A549 (cell line): ENCODE data around the gene SEC24A. TPM values are rescaled to one million over a fixed set of nuclear protein-coding genes. Genes with fewer than 3 reads are reported as not detected.

ENCODE experiments used
- ATAC-seq, 2 experiments: fragments of 200-7000 bp in 1 of 2; fragments of >200 bp in 1 of 2; cut with Nextera tagmentation in 1 of 2; cut with Tn5 transposase in 1 of 2; 3 replicates each; pipeline versions ENCODE4 v1.8.0 to v1.9.1; 2018 to 2020; ENCODE audit warnings: mild to moderate bottlenecking in 1 of 2, moderate library complexity in 1 of 2
- CTCF ChIA-PET: fragments of 300-600 bp; sonication (Branson Sonifier 250); formaldehyde crosslinking; extraction: SDS; loops from one replicate; lab custom pipeline; 2021; ENCODE audit warnings: antibody characterized with exemption, inconsistent platforms; lab: Yijun Ruan, JAX
- POLR2A ChIA-PET: fragments of 350-600 bp; formaldehyde crosslinking; extraction: SDS; loops from one replicate; lab custom pipeline; 2021; ENCODE audit warnings: antibody characterized with exemption, inconsistent platforms; lab: Yijun Ruan, JAX
- DNase-seq, 2 experiments: peaks; one replicate each; pipeline versions ENCODE4 v3.0.0 to v3.0.0-alpha.2; 2011 to 2016; ENCODE audit warnings: low read depth in 1 of 2, low spot score in 1 of 2
- FAIRE-seq: peaks from 2 replicates; lab custom pipeline; 2011; peaks lifted over from hg19 to GRCh38; lab: Jason Lieb, UNC
- H3K27ac ChIP-seq, 2 experiments: fragments of >200 bp; sonication (Bioruptor Twin); formaldehyde crosslinking; 3 replicates each; pipeline ENCODE4 v1.5.1; 2016 to 2017
- H3K4me1 ChIP-seq: fragments of >200 bp; sonication (Bioruptor Twin); formaldehyde crosslinking; 3 replicates; pipeline ENCODE4 v1.6.1; 2016
- H3K4me2 ChIP-seq: fragments of >200 bp; sonication (Bioruptor Twin); formaldehyde crosslinking; 3 replicates; pipeline ENCODE4 v1.6.1; 2016
- H3K4me3 ChIP-seq: fragments of >200 bp; sonication (Bioruptor Twin); formaldehyde crosslinking; 3 replicates; pipeline ENCODE4 v1.5.1; 2016
- H3K9me3 ChIP-seq: fragments of >200 bp; sonication (Bioruptor Twin); formaldehyde crosslinking; 3 replicates; pipeline ENCODE4 v1.6.1; 2016
- BHLHE40 ChIP-seq: IDR thresholded peaks from 2 replicates; pipeline ENCODE4 v1.6.1; 2012; ENCODE audit warnings: low read depth, low read length, inconsistent platforms
- CBX2 ChIP-seq: fragments of 200-600 bp; sonication (generic); IDR thresholded peaks from 2 replicates; pipeline ENCODE4 v1.6.1; 2016; ENCODE audit warnings: low read depth, mild to moderate bottlenecking, borderline replicate concordance
- CBX8 ChIP-seq: fragments of 200-600 bp; sonication (generic); IDR thresholded peaks from 2 replicates; pipeline ENCODE4 v1.6.1; 2016
- CTCF ChIP-seq: fragments of >200 bp; sonication (Bioruptor Twin); formaldehyde crosslinking; IDR thresholded peaks from 3 replicates; pipeline ENCODE4 v1.5.1; 2016
- ELK1 ChIP-seq: fragments of 150-350 bp; IDR thresholded peaks from 2 replicates; pipeline ENCODE4 v1.6.1; 2014; ENCODE audit warnings: low read depth, mild to moderate bottlenecking, low read length
- ESRRA ChIP-seq: fragments of 150-350 bp; IDR thresholded peaks from 2 replicates; pipeline ENCODE4 v1.6.1; 2014; ENCODE audit warnings: mild to moderate bottlenecking, low read length, borderline replicate concordance
- FOSB ChIP-seq: fragments of 250-450 bp; sonication (Bioruptor Pico); IDR thresholded peaks from 2 replicates; pipeline ENCODE4 v1.5.0; 2020; ENCODE audit warnings: mild to moderate bottlenecking, moderate library complexity
- FOXS1 ChIP-seq: fragments of 250-450 bp; sonication (Bioruptor Pico); IDR thresholded peaks from 2 replicates; pipeline ENCODE4 v1.5.0; 2020; ENCODE audit warnings: mild to moderate bottlenecking, moderate library complexity
- GATA3 ChIP-seq: IDR thresholded peaks from 2 replicates; pipeline ENCODE4 v1.6.1; 2012; ENCODE audit warnings: borderline replicate concordance
- HDAC2 ChIP-seq: fragments of 200-600 bp; sonication (generic); IDR thresholded peaks from 2 replicates; pipeline ENCODE4 v1.6.1; 2016
- HES2 ChIP-seq: fragments of >200 bp; sonication (Bioruptor Twin); formaldehyde crosslinking; IDR thresholded peaks from 2 replicates; pipeline ENCODE4 v1.6.1; 2016
- HEYL ChIP-seq: fragments of 250-450 bp; sonication (Bioruptor Pico); IDR thresholded peaks from 2 replicates; pipeline ENCODE4 v1.8.0; 2021; ENCODE audit warnings: mild to moderate bottlenecking, moderate library complexity
- HMGXB4 ChIP-seq: fragments of 250-450 bp; sonication (Bioruptor Pico); IDR thresholded peaks from 2 replicates; pipeline ENCODE4 v1.5.0; 2021; ENCODE audit warnings: mild to moderate bottlenecking, moderate library complexity, borderline replicate concordance
- HOXB13 ChIP-seq: fragments of 250-450 bp; sonication (Bioruptor Pico); IDR thresholded peaks from 2 replicates; pipeline ENCODE4 v1.5.0; 2020; ENCODE audit warnings: low read depth, mild to moderate bottlenecking, moderate library complexity
- JUN ChIP-seq, 2 experiments: fragments of >200 bp; sonication (Bioruptor Twin); formaldehyde crosslinking; IDR thresholded peaks; 2 replicates in 1 of 2; 3 replicates in 1 of 2; pipeline ENCODE4 v1.6.1; 2016 to 2017
- MAFK ChIP-seq: fragments of 450-650 bp; IDR thresholded peaks from 2 replicates; pipeline ENCODE4 v1.6.1; 2014; ENCODE audit not compliant: partially characterized antibody
- MAZ ChIP-seq: fragments of 150-350 bp; IDR thresholded peaks from 2 replicates; pipeline ENCODE4 v1.6.1; 2014; ENCODE audit warnings: antibody characterized with exemption, low read depth, low read length, borderline replicate concordance
- NFE2L2 ChIP-seq: fragments of 150-350 bp; conservative IDR thresholded peaks from 2 replicates; pipeline ENCODE4 v1.6.1; 2014; ENCODE audit warnings: low read length
- RARB ChIP-seq: fragments of 250-450 bp; sonication (Bioruptor Pico); IDR thresholded peaks from 2 replicates; pipeline ENCODE4 v1.8.0; 2021; ENCODE audit warnings: mild to moderate bottlenecking, moderate library complexity
- REST ChIP-seq: fragments of 200-600 bp; sonication (generic); IDR thresholded peaks from 2 replicates; pipeline ENCODE4 v1.6.1; 2016; ENCODE audit warnings: antibody characterized with exemption, mild to moderate bottlenecking, moderate library complexity
- RNF2 ChIP-seq: fragments of 200-600 bp; sonication (generic); IDR thresholded peaks from 2 replicates; pipeline ENCODE4 v1.6.1; 2016; ENCODE audit warnings: low read depth, mild to moderate bottlenecking, antibody characterized with exemption, moderate library complexity, borderline replicate concordance
- SMC3 ChIP-seq: fragments of >200 bp; sonication (Bioruptor Twin); formaldehyde crosslinking; IDR thresholded peaks from 3 replicates; pipeline ENCODE4 v1.6.1; 2018; ENCODE audit warnings: inconsistent platforms
- TFCP2L1 ChIP-seq: fragments of 250-450 bp; sonication (Bioruptor Pico); IDR thresholded peaks from 2 replicates; pipeline ENCODE4 v1.5.0; 2021; ENCODE audit warnings: mild to moderate bottlenecking
- USF2 ChIP-seq: fragments of 450-650 bp; IDR thresholded peaks from 2 replicates; pipeline ENCODE4 v1.6.1; 2014; ENCODE audit warnings: antibody characterized with exemption
- ZFP36 ChIP-seq: fragments of 450-650 bp; IDR thresholded peaks from 2 replicates; pipeline ENCODE4 v1.6.1; 2014; ENCODE audit warnings: borderline replicate concordance; ENCODE audit not compliant: partially characterized antibody
- ZNF302 ChIP-seq: fragments of 250-450 bp; sonication (Bioruptor Pico); IDR thresholded peaks from 2 replicates; pipeline ENCODE4 v1.9.0; 2021; ENCODE audit warnings: inconsistent platforms, mild to moderate bottlenecking, moderate library complexity
- ZSCAN20 ChIP-seq: fragments of 250-450 bp; sonication (Bioruptor Pico); IDR thresholded peaks from 2 replicates; pipeline ENCODE4 v1.8.0; 2022; ENCODE audit warnings: mild to moderate bottlenecking, moderate library complexity
- WGBS: methylation state at CpG from one replicate; pipeline ENCODE4 v1.1.6; 2017; ENCODE audit errors: missing lambda C conversion rate; 5-methylcytosine and 5-hydroxymethylcytosine counted together
- polyA minus RNA-seq: library from RNA; depleted of rRNA, polyadenylated mRNA; stranded (reverse); fragments of >200 nt; gene quantifications from 2 replicates; pipeline ENCODE4 v1.2.3, GENCODE V29; 2011; rRNA and poly(A)+ RNA removed
- polyA plus RNA-seq, 4 experiments: library from polyadenylated mRNA; depleted of rRNA in 3 of 4; stranded (reverse); fragments of >200 nt; fragmentation: RNase III in 1 of 4; extraction: RNeasy Plus Mini Kit Qiagen cat#74134 plus additional on column Dnase treatment in 1 of 4; gene quantifications; 2 replicates in 3 of 4; 3 replicates in 1 of 4; pipeline ENCODE4 v1.2.3, GENCODE V29; 2011 to 2017
- TF ChIP-seq, protein P1 (sequence below): fragments of >200 bp; sonication (Bioruptor Twin); formaldehyde crosslinking; IDR thresholded peaks from 3 replicates; pipeline ENCODE4 v1.6.1; 2016

Gene SEC24A
- polyA plus RNA-seq (2011; rRNA removed) (23.6 and 23.7 TPM in 2 replicates), polyA plus RNA-seq (2017; fragmentation: RNase III; extraction: RNeasy Plus Mini Kit Qiagen cat#74134 plus additional on column Dnase treatment) (10.4 to 11.6 TPM (median 10.9 TPM) in 3 replicates), polyA minus RNA-seq (19.5 and 21.0 TPM in 2 replicates)
- 6.0 and 7.1 TPM in 2 replicates for polyA plus RNA-seq (2012; cell fraction: cytosol; rRNA removed)
- 4.4 and 4.8 TPM in 2 replicates for polyA plus RNA-seq (2012; cell fraction: nucleus; rRNA removed)

GRCh38 chr5:134648425-134649162, at the start of gene SEC24A:
TSS of gene SEC24A (plus strand) at chr5:134648785. CDS start at chr5:134649077, 292 bp downstream.
- Histone ChIP-seq H3K4me2 (peak within 1 kb of the TSS; percentile 98), H3K4me3 (peak within 1 kb of the TSS; percentile 87), H3K9me3 (no peaks in the 10 kb centered on the region), H3K4me1 (peaks cover 18% of the 10 kb centered on the region; the same call in 2 of the 3 replicates), H3K27ac (peak within 1 kb of the TSS; percentile 94 to 95)
- ChIA-PET POLR2A (interaction anchor here (1.1 to 1.2 kb wide), 2 partner anchors 8 to 61 kb away, joined by 3 read pairs; no protein-coding TSS in a partner anchor), CTCF (no interaction called here)
- ATAC-seq (peak; percentile 98 to 99), FAIRE-seq (no peak), DNase-seq (peak; percentile 92 to 93)
- 0% methylated on average over 46 of the region's 69 CpGs for WGBS
- TF ChIP-seq ZSCAN20 (CRISPR knock-in tag) = no peak
- no peak for TF ChIP-seq ZNF302 (CRISPR knock-in tag)
- no peak for TF ChIP-seq CBX8
- TF ChIP-seq RNF2 = no peak
- TF ChIP-seq ZFP36 = no peak
- no peak for TF ChIP-seq HEYL
- TF ChIP-seq, protein P1, sequence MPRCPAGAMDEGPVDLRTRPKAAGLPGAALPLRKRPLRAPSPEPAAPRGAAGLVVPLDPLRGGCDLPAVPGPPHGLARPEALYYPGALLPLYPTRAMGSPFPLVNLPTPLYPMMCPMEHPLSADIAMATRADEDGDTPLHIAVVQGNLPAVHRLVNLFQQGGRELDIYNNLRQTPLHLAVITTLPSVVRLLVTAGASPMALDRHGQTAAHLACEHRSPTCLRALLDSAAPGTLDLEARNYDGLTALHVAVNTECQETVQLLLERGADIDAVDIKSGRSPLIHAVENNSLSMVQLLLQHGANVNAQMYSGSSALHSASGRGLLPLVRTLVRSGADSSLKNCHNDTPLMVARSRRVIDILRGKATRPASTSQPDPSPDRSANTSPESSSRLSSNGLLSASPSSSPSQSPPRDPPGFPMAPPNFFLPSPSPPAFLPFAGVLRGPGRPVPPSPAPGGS = peak; percentile 33; the same call in 2 of the 3 replicates
- no peak for TF ChIP-seq ELK1
- TF ChIP-seq TFCP2L1 (CRISPR knock-in tag) = no peak
- peak; percentile 93 for TF ChIP-seq BHLHE40
- no peak for TF ChIP-seq CTCF
- no peak for TF ChIP-seq HES2
- peak; percentile 82 for TF ChIP-seq USF2
- no peak for TF ChIP-seq NFE2L2
- no peak for TF ChIP-seq MAZ
- TF ChIP-seq FOXS1 (CRISPR knock-in tag) = 0 out of 2 replicates have a peak, but pooled peaks have one; percentile 48
- no peak for TF ChIP-seq REST
- no peak for TF ChIP-seq MAFK
- no peak for TF ChIP-seq RARB (CRISPR knock-in tag)
- TF ChIP-seq SMC3 = no peak
- no peak for TF ChIP-seq FOSB (CRISPR knock-in tag)
- no peak for TF ChIP-seq HOXB13
- no peak for TF ChIP-seq HMGXB4 (CRISPR knock-in tag)
- TF ChIP-seq HDAC2 = no peak
- no peak for TF ChIP-seq CBX2
- peak; percentile 27; the same call in 1 of the 2 replicates for TF ChIP-seq GATA3
- no peak for TF ChIP-seq ESRRA
- TF ChIP-seq JUN (IDR thresholded peaks at IDR 0.05) = peak; percentile 56 to 80; a peak in 3 of 5 replicates
